Keratinocyte (primary cell): ENCODE results near the gene MMP24. TPM values are rescaled to one million over a fixed set of nuclear protein-coding genes. Genes with fewer than 3 reads are reported as not detected.
"Not testable (repeated sequence)": the region's sequence is repeated elsewhere in the genome, so short reads cannot be mapped to it uniquely, and the experiment has no call there.

Source experiments
- DNase-seq: peaks from one replicate; pipeline ENCODE4 v3.0.0-alpha.2; 2011; ENCODE audit warnings: low read depth, missing footprints, low spot score
- FAIRE-seq: peaks from 2 replicates; lab custom pipeline; 2011; peaks lifted over from hg19 to GRCh38; lab: Jason Lieb, UNC
- H2AFZ ChIP-seq: 2 replicates; pipeline ENCODE4 v1.6.0; 2012; ENCODE audit warnings: low read length, control low read depth, inconsistent platforms; ENCODE audit not compliant: control insufficient read depth
- H3K27ac ChIP-seq: 2 replicates; pipeline ENCODE4 v1.5.1; 2011; ENCODE audit warnings: low read length; ENCODE audit not compliant: control insufficient read depth, insufficient read depth
- H3K27me3 ChIP-seq: 3 replicates; pipeline ENCODE4 v1.6.0; 2011; ENCODE audit warnings: low read length; ENCODE audit not compliant: control insufficient read depth, insufficient read depth; ENCODE audit errors: extremely low read depth
- H3K36me3 ChIP-seq, 2 experiments: 2 replicates in 1 of 2; 3 replicates in 1 of 2; pipeline ENCODE4 v1.5.1; 2011; ENCODE audit warnings: low read length in 2 of 2, mild to moderate bottlenecking in 1 of 2; ENCODE audit not compliant: control insufficient read depth in 2 of 2, insufficient read depth in 2 of 2; ENCODE audit errors: extremely low read depth in 1 of 2
- H3K4me1 ChIP-seq: 3 replicates; pipeline ENCODE4 v1.5.1; 2011; ENCODE audit warnings: low read length; ENCODE audit not compliant: control insufficient read depth, insufficient read depth; ENCODE audit errors: extremely low read depth
- H3K4me2 ChIP-seq: 3 replicates; pipeline ENCODE4 v1.6.0; 2011; ENCODE audit warnings: low read depth, low read length; ENCODE audit not compliant: control insufficient read depth, insufficient read depth; ENCODE audit errors: extremely low read depth
- H3K4me3 ChIP-seq, 3 experiments: fragments of 200-600 bp in 1 of 3; sonication (generic) in 1 of 3; 2 replicates in 2 of 3; 3 replicates in 1 of 3; pipeline ENCODE4 v1.5.1; 2011 to 2016; ENCODE audit warnings: low read length in 3 of 3, mild to moderate bottlenecking in 3 of 3, control low read depth in 2 of 3, inconsistent platforms in 1 of 3, low read depth in 1 of 3, mixed read lengths in 1 of 3, mixed run types in 1 of 3, moderate library complexity in 1 of 3; ENCODE audit not compliant: control insufficient read depth in 2 of 3, insufficient read depth in 2 of 3; ENCODE audit errors: extremely low read depth in 1 of 3
- H3K79me2 ChIP-seq: 2 replicates; pipeline ENCODE4 v1.6.0; 2012; ENCODE audit warnings: low read length; ENCODE audit not compliant: control insufficient read depth, insufficient read depth
- H3K9ac ChIP-seq: 3 replicates; pipeline ENCODE4 v1.6.0; 2011; ENCODE audit warnings: low read length; ENCODE audit not compliant: control insufficient read depth, insufficient read depth; ENCODE audit errors: extremely low read depth
- H3K9me1 ChIP-seq: 3 replicates; pipeline ENCODE4 v1.6.0; 2011; ENCODE audit warnings: low read length; ENCODE audit not compliant: control insufficient read depth, insufficient read depth; ENCODE audit errors: extremely low read depth
- H3K9me3 ChIP-seq: 2 replicates; pipeline ENCODE4 v1.5.1; 2012; ENCODE audit warnings: low read depth, low read length; ENCODE audit not compliant: control insufficient read depth
- H4K20me1 ChIP-seq: 3 replicates; pipeline ENCODE4 v1.6.0; 2011; ENCODE audit warnings: low read length; ENCODE audit not compliant: control insufficient read depth, insufficient read depth; ENCODE audit errors: extremely low read depth
- CTCF ChIP-seq, 3 experiments: IDR thresholded peaks in 1 of 3; conservative IDR thresholded peaks in 1 of 3; optimal IDR thresholded peaks in 1 of 3; 2 replicates in 2 of 3; 3 replicates in 1 of 3; pipeline versions ENCODE3 to v1.5.1; 2011; ENCODE audit warnings: low read length in 3 of 3, mild to moderate bottlenecking in 3 of 3, moderate library complexity in 2 of 3, control low read depth in 1 of 3, inconsistent platforms in 1 of 3; ENCODE audit not compliant: insufficient read depth in 2 of 3; ENCODE audit errors: extremely low read depth in 1 of 3
- EZH2 ChIP-seq: IDR thresholded peaks from one replicate; pipeline ENCODE4 v1.6.1; 2012; ENCODE audit warnings: inconsistent platforms, mild to moderate bottlenecking, low read length, moderate library complexity
- dilution Hi-C: fragments of 300-500 bp; cut with MboI; formaldehyde crosslinking; loops from one replicate; pipeline ENCODE4 v1.7.0; 2020; ENCODE audit warnings: low sequenced_read_pairs; ENCODE audit not compliant: extremely low pct_ligation_motif_present
- polyA plus RNA-seq, 5 experiments: library from polyadenylated mRNA; depleted of rRNA in 3 of 5; stranded (reverse) in 3 of 5; stranded (forward) in 1 of 5; unstranded in 1 of 5; fragments of >200 nt; gene quantifications; 1 replicate in 1 of 5; 2 replicates in 3 of 5; 3 replicates in 1 of 5; pipeline versions ENCODE4 v1.2.1 to v1.2.3, GENCODE V29; 2011 to 2012; ENCODE audit warnings: missing spikeins in 2 of 5, low read depth in 1 of 5, low replicate concordance in 1 of 5

The MMP24 gene
- polyA plus RNA-seq, 1 donor (not counting 4 experiments of a cell fraction or from before 2014, with no cell fraction given) = not detected

GRCh38 chr20:35187584-35188190 is 38.8 kb upstream of the MMP24 start:
- TF ChIP-seq EZH2 = no peak
- TF ChIP-seq CTCF (optimal IDR thresholded peaks at IDR 0.05 in 1 of 3, IDR thresholded peaks at IDR 0.05 in 1 of 3, conservative IDR thresholded peaks at IDR 0.05 in 1 of 3; ENCODE audit: extremely low read depth in 1 of 3, insufficient read depth in 2 of 3, low read length in 3 of 3) = no peak
- no peak for DNase-seq
- Histone ChIP-seq H3K9me1 (no peaks in the 10 kb centered on the region), H3K4me1 (no peaks in the 10 kb centered on the region), H3K4me3 (no peak overlapping the region), H3K27ac (no peak overlapping the region), H3K36me3 (no peaks in the 10 kb centered on the region), H3K79me2 (no peaks in the 10 kb centered on the region), H4K20me1 (no peaks in the 10 kb centered on the region), H3K27me3 (no peaks in the 10 kb centered on the region), H2AFZ (no peak overlapping the region), H3K4me2 (no peak overlapping the region), H3K9me3 (no peaks in the 10 kb centered on the region), H3K9ac (no peak overlapping the region)
- dilution Hi-C loops = no loop called here
- no peak for FAIRE-seq

- H3K4me2 ChIP-seq, H3K9me3 ChIP-seq, H3K36me3 ChIP-seq, H3K79me2 ChIP-seq, H2AFZ ChIP-seq, H3K4me3 ChIP-seq, dilution Hi-C loops, H4K20me1 ChIP-seq, H3K4me1 ChIP-seq, H3K9ac ChIP-seq, DNase-seq, H3K9me1 ChIP-seq, H3K27me3 ChIP-seq, H3K27ac ChIP-seq, FAIRE-seq: not testable (repeated sequence)
Observed at GRCh38 chr20:35189223-35189622, 37.3 kb upstream of the MMP24 start.

- dilution Hi-C loops = loop anchor here (5.0 kb wide), 1 partner anchor 72 kb away; no protein-coding TSS in a partner anchor
- DNase-seq (no peak), FAIRE-seq (no peak)
- Histone ChIP-seq H3K9me3 (no peaks in the 10 kb centered on the region), H4K20me1 (no peaks in the 10 kb centered on the region), H3K4me2 (no peak overlapping the region), H2AFZ (no peak overlapping the region), H3K27me3 (no peaks in the 10 kb centered on the region), H3K27ac (no peak overlapping the region), H3K9ac (no peak overlapping the region), H3K4me1 (no peaks in the 10 kb centered on the region), H3K36me3 (no peaks in the 10 kb centered on the region), H3K79me2 (no peaks in the 10 kb centered on the region), H3K9me1 (no peaks in the 10 kb centered on the region), H3K4me3 (no peak overlapping the region)
- no peak for TF ChIP-seq CTCF (optimal IDR thresholded peaks at IDR 0.05 in 1 of 3, IDR thresholded peaks at IDR 0.05 in 1 of 3, conservative IDR thresholded peaks at IDR 0.05 in 1 of 3; ENCODE audit: extremely low read depth in 1 of 3, insufficient read depth in 2 of 3, low read length in 3 of 3)
- TF ChIP-seq EZH2 = no peak
Observed at GRCh38 chr20:35190556-35190955, 35.9 kb upstream of the MMP24 start.
